SH-SY5Y (cell line): Measurements from ENCODE around the gene PRSS50.

ENCODE experiments used
- GATA2 ChIP-seq: IDR thresholded peaks from 2 replicates; pipeline ENCODE4 v1.6.1; 2011; ENCODE audit warnings: mild to moderate bottlenecking, low read depth, low read length
- GATA3 ChIP-seq: IDR thresholded peaks from 2 replicates; pipeline ENCODE4 v1.6.1; 2011; ENCODE audit warnings: low read depth, mild to moderate bottlenecking, low read length, moderate library complexity

- TF ChIP-seq GATA3 (no peak), GATA2 (no peak)
Measured at GRCh38 chr3:46692566-46692990, 25.1 kb downstream of the PRSS50 start.
